Measurements from ENCODE around the gene NCBP2L.

DNA sequence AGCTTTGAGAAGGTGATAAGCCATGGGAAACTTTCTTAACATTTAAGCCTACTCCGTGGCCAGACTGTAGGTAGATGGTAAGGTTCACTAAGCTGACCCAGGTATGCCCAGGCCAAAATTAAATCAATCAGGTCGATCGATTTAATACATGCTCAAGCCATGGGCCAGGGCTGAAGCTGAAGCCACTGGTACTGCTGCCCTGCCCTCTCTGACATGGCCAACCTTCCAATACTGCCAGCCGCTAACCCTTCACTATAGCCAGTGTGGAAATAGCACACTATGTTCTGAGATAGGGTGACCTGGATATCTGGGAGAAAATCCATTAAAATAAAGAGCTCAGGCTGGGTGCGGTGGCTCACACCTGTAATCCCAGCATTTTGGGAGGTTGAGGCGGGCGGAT is 33.5 kb upstream of the NCBP2L start:
- TF ChIP-seq, protein P1, sequence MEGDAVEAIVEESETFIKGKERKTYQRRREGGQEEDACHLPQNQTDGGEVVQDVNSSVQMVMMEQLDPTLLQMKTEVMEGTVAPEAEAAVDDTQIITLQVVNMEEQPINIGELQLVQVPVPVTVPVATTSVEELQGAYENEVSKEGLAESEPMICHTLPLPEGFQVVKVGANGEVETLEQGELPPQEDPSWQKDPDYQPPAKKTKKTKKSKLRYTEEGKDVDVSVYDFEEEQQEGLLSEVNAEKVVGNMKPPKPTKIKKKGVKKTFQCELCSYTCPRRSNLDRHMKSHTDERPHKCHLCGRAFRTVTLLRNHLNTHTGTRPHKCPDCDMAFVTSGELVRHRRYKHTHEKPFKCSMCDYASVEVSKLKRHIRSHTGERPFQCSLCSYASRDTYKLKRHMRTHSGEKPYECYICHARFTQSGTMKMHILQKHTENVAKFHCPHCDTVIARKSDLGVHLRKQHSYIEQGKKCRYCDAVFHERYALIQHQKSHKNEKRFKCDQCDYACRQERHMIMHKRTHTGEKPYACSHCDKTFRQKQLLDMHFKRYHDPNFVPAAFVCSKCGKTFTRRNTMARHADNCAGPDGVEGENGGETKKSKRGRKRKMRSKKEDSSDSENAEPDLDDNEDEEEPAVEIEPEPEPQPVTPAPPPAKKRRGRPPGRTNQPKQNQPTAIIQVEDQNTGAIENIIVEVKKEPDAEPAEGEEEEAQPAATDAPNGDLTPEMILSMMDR (IDR thresholded peaks at IDR 0.05), result no peak
- TF ChIP-seq POLR2A (IDR thresholded peaks at IDR 0.05), result no peak

Data from heart left ventricle (tissue), 13 donors.